HG03135 (cell line): Measurements from ENCODE around the gene ATOSB.
"Not testable (repeated sequence)": the region's sequence is repeated elsewhere in the genome, so short reads cannot be mapped to it uniquely, and the experiment has no call there.

ENCODE experiments used
- ATAC-seq: cut with Tn5 transposase; IDR thresholded peaks from one replicate; pipeline ENCODE4 v1.9.1; 2021; ENCODE audit warnings: mild to moderate bottlenecking, moderate library complexity; ENCODE audit not compliant: unreplicated experiment

Gene ATOSB, protein sequence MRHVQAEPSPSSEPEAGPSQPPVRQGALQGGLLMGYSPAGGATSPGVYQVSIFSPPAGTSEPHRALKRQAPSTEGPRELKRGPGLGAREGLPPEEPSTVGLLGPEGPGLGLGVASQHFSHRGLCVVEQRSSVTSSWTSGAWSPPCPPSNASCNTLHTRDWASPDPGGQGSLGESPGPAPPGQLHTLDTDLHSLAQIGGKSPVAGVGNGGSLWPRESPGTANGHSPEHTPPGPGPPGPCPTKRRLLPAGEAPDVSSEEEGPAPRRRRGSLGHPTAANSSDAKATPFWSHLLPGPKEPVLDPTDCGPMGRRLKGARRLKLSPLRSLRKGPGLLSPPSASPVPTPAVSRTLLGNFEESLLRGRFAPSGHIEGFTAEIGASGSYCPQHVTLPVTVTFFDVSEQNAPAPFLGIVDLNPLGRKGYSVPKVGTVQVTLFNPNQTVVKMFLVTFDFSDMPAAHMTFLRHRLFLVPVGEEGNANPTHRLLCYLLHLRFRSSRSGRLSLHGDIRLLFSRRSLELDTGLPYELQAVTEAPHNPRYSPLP

GRCh38 chr9:35115680-35116538, at the start of gene ATOSB:
ATOSB (minus strand) TSS chr9:35115862; CDS start chr9:35108274, 7,588 bp downstream.
- peak; percentile 64 for ATAC-seq

GRCh38 chr9:35164711-35165110, 49.0 kb upstream of the ATOSB start:
- no peak for ATAC-seq

DNA sequence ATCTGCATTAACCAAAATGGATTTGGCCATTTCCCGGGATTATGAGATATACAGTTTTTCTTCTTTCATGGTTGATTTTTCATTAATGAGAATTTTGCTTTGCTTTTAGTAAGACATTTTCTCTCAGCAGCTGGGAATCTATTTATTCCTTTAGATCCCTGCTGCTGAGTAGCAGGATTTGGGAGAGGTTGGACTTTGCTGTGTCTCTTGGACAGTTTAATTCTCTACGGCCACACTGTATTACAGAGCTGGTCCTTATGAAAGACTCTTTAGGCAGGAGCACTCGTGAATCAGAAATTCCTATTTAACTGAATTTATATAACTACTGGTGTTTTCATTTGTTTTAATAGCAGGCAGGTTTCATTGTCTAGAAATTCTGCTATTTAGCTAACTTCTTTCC, 47.8 kb upstream of the ATOSB start:
- no peak for ATAC-seq

DNA sequence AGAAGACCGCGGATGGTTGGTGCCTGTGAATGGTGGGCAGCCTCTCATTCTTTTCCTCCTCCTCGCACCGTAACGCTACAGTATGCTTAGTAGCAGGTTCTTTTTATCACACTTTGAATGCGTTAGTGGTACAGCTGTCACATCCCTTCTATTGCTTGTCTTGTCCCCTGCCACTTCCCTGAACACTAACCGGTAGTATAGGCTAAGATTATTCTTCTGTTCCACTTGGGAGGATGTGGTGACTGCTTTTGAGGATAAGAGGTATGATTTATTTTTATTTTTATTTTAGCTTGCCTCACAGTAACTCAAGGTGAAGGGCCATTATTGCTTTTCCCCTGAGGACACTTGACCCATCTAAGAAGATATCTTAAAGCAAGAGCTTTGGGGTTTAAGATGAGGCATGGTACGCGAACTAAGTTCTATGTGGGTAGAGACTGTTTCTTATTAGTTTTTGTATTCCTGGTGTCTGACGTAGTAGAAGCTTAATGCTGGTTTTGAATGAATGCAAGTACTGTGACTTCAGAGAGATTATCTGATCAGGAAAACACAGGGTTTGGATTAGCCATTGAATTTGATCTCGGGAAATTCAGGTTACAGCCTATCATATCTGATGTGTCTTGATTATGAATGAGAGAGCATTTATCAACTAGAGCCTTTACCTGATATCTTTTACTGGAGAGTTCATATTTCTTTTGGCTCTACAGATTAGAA, 47.1 kb upstream of the ATOSB start:
- no peak for ATAC-seq

- ATAC-seq = no peak
Observed at GRCh38 chr9:35161713-35162604, 46.3 kb upstream of the ATOSB start, which contains the start of gene UNC13B. UNC13B (plus strand) TSS chr9:35162009; CDS start chr9:35162284, 275 bp downstream.

DNA sequence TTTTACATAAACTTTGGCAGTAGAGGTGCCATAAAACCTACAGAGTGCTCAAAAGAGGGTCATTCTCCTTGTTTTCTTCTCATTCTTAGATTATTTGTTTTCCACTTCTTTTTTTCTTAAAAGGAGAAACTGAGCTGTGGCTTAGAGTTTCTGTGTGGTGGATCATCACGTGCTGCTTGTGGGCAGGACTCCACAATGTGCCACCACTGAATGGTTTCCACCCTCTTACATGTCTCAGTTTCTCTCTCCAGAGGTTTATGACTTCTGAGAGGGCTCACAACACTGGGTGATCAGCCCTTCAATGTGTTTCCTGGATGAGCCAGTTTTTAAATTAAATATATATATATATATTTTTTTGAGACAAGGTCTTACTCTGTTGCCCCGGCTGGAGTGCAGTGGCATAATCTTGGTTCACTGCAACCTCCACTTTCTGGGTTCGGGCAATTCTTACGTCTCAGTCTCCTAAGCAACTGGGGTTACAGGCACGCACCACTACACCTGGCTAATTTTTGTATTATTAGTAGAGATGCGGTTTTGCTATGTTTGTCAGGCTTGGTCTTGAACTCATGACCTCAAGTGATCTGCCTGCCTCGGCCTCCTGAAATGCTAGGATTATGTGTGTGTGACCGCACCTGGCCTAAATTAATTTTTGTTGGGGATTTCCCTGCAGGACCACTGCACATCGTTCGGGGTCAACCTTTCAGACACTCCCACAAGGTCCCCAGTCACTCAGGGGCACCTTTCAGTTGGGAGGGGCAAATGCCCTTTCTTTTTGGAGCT, 43.0 kb upstream of the ATOSB start:
- ATAC-seq = no peak

GRCh38 chr9:35157836-35158235, 42.2 kb upstream of the ATOSB start:
- ATAC-seq = not testable (repeated sequence)

DNA sequence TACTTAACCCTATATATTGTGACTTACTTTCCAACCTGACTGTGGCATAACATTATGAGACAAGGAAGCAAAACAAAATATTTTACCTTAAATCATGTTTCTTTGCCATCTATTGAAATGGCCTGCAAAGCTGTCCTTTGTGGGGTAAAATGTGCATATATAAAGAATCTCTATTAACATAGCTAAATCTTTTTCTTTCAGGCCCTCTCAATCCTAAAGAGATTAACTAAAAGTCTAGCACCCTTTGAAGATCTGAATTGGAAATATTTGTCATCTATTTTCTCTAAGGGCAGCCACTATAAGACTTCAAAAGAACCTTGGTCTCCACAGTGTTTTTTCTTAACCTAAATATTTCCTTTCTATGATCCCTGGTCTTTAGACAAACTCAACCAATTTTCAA, 41.1 kb upstream of the ATOSB start:
- no peak for ATAC-seq

DNA sequence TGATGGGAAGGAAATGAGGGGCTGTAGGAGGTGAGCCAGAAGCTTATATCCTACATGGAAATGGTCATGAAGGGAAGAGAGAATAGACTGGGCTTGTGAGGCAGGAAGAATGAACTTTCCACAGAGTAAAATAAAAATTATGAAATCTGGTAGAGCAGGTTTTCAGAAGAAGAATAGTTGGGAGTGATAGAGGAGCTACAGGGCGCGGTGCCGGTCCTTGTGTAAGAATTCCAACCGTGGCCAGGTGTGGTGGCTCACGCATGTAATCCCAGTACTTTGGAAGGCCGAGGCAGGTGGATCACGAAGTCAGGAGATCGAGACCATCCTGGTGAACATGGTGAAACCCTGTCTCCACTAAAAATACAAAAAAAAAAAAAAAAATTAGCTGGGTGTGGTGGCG, 37.3 kb upstream of the ATOSB start:
- no peak for ATAC-seq

- not testable (repeated sequence) for ATAC-seq
Observed at GRCh38 chr9:35147941-35148563, 32.4 kb upstream of the ATOSB start.

DNA sequence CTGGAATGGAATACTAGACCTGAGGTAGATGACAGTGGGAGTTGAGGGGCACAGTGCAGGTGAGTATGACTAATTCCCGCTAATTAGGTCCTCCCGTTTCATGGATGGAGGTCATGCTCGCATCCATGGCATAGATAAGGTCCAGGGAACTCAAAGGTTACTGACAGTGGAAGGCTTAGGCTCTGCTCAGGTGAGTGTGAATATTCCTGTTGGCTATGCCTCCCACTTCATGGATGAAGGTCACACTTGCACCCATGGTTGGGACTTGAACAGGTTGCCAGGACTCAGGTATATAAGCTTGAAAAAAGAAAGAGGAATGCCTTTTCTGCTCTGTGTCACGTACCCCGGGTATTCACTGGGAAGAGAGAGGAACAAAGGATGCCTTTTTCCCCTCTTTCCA, 26.4 kb upstream of the ATOSB start:
- ATAC-seq = no peak

DNA sequence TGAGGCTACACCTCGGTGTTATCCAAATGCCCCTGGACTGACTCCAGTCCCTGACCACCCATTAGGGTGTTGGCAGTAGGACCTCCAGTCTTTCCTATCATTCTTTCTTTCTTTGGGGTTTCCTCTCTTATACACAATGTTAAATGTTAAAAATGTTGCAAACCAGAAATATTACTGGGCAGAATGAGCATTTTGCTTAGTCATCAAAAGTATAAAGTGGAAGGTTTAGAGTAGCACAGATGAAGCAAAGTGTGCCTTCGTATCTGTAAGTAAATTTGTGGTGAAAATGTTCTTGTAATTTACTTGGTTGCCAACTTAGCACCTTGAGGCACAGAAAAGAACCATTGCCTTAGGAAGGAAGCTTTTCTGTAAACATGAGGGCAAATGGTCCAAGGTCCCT, 24.4 kb upstream of the ATOSB start:
- no peak for ATAC-seq

GRCh38 chr9:35136866-35137265, 21.2 kb upstream of the ATOSB start:
- ATAC-seq = no peak

- ATAC-seq = no peak
Observed at GRCh38 chr9:35135988-35136387, 20.3 kb upstream of the ATOSB start.

DNA sequence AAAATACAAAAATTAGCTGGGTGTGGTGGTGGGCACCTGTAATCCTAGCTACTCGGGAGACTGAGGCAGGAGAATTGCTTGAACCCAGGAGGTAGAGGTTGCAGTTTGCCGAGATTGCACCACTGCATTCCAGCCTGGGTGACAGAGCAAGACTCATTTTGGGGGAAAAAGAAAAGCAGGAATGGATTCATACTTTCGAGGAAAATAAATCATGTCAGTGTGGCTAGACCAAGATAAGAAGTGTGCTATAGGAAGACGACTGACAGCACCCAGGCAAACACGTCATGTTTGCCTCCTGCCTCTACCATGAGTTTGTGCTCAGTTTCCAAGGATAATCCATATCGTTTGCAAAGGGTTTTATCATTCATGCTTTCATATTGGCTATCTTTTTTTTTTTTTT, 19.3 kb upstream of the ATOSB start:
- no peak for ATAC-seq

DNA sequence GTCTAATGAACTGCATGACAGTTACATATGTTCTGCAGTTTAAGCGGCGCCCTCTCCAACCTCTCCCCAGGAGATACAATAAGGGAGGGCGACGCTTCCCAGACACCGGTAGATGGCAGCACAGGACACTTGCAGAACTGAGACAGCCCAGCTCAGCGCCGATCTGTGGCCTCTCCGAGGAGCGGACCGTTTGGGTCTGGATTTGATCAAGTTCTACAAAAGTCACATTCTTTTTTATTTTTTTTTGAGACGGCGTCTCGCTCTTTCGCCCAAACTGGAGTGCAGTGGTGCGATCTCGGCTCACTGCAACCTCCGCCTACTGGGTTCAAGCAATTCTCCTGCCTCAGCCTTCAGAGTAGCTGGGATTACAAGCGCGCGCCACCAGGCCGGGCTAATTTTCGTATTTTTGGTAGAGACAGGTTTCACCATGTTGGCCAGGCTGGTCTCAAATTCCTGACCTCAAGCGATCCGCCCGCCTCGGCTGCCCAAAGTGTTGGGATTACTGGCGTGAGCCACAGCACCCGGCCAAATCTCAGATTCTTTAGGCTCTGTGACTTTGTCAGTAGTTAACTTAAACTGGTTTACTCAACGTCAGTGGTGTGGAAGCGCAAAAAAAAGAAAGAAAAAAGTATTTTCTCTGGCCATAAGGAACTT, 1.4 kb upstream of the ATOSB start:
- ATAC-seq = peak; percentile 46

DNA sequence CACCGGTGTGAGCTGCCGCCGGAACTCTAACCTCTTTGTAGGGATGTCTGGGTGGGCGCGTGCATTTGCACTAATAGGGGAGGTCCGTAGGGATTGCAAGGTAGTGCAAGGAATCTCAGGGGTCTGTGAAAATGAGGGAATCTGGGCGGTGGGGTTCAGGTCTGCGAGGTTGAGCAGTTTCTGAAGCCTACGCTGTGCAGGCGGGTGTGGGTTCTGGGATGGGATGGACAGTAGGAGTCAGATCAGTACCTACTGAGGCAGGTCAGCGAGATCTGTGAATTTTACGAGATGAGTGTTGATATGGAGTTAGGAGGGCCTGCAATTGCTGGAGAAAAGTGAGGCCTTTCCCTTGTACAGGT, 856 bp upstream of the ATOSB start:
- peak; percentile 0 for ATAC-seq
